Neural progenitor cell (in vitro differentiated cells): ENCODE data around the gene RUNX1. TPM values are rescaled to one million over a fixed set of nuclear protein-coding genes. Genes with fewer than 3 reads are reported as not detected.

Experiments
- DNase-seq: peaks from one replicate; pipeline ENCODE4 v3.0.0-alpha.2; 2016; ENCODE audit warnings: low spot score
- H2AFZ ChIP-seq: fragments of 200-600 bp; sonication (generic); replicated peaks from 2 replicates; pipeline ENCODE4 v1.6.1; 2016; ENCODE audit warnings: antibody characterized with exemption
- H3F3A ChIP-seq: fragments of 200-600 bp; sonication (generic); 2 replicates; pipeline ENCODE4 v1.6.1; 2016; ENCODE audit warnings: antibody characterized with exemption, low read depth
- H3K27ac ChIP-seq: fragments of 200-600 bp; sonication (generic); 2 replicates; pipeline ENCODE4 v1.5.1; 2016; ENCODE audit warnings: mild to moderate bottlenecking
- H3K27me3 ChIP-seq: fragments of 200-600 bp; sonication (generic); 2 replicates; pipeline ENCODE4 v1.6.1; 2016; ENCODE audit warnings: mild to moderate bottlenecking, moderate library complexity
- H3K36me3 ChIP-seq: fragments of 200-600 bp; sonication (generic); 2 replicates; pipeline ENCODE4 v1.5.1; 2016
- H3K4me1 ChIP-seq: fragments of 200-600 bp; sonication (generic); 2 replicates; pipeline ENCODE4 v1.6.1; 2016; ENCODE audit warnings: mixed run types
- H3K4me2 ChIP-seq: fragments of 200-600 bp; sonication (generic); 2 replicates; pipeline ENCODE4 v1.6.1; 2016
- H3K4me3 ChIP-seq: fragments of 200-600 bp; sonication (generic); 2 replicates; pipeline ENCODE4 v1.5.1; 2016
- H3K79me2 ChIP-seq: fragments of 200-600 bp; sonication (generic); 2 replicates; pipeline ENCODE4 v1.6.1; 2016; ENCODE audit warnings: low read depth
- H3K9ac ChIP-seq: fragments of 200-600 bp; sonication (generic); 2 replicates; pipeline ENCODE4 v1.6.1; 2016
- H3K9me3 ChIP-seq: fragments of 200-600 bp; sonication (generic); 2 replicates; pipeline ENCODE4 v1.5.1; 2016; ENCODE audit warnings: low read depth
- H4K20me1 ChIP-seq: fragments of 200-600 bp; sonication (generic); 2 replicates; pipeline ENCODE4 v1.6.1; 2016; ENCODE audit warnings: low read depth
- H3K27ac Mint-ChIP-seq: 3 replicates; pipeline ENCODE4 v1.8.0; 2021; ENCODE audit warnings: mixed read lengths
- H3K27me3 Mint-ChIP-seq: 2 replicates; pipeline ENCODE4 v1.8.0; 2022; ENCODE audit warnings: low read depth, mild to moderate bottlenecking, inconsistent platforms, moderate library complexity, mixed read lengths; ENCODE audit not compliant: insufficient read depth
- H3K36me3 Mint-ChIP-seq: 3 replicates; pipeline ENCODE4 v1.8.0; 2021; ENCODE audit warnings: mixed read lengths
- H3K4me1 Mint-ChIP-seq: 3 replicates; pipeline ENCODE4 v1.8.0; 2021; ENCODE audit warnings: mixed read lengths
- H3K4me3 Mint-ChIP-seq: 3 replicates; pipeline ENCODE4 v1.8.0; 2021; ENCODE audit warnings: mild to moderate bottlenecking, moderate library complexity, mixed read lengths
- H3K9me3 Mint-ChIP-seq: 3 replicates; pipeline ENCODE4 v1.8.0; 2020; ENCODE audit warnings: mixed read lengths
- CTCF ChIP-seq: fragments of 200-600 bp; sonication (generic); IDR thresholded peaks from 2 replicates; pipeline ENCODE4 v1.5.1; 2017; ENCODE audit warnings: antibody characterized with exemption, mild to moderate bottlenecking
- EZH2 ChIP-seq: fragments of 200-600 bp; sonication (generic); IDR thresholded peaks from 2 replicates; pipeline ENCODE4 v1.6.1; 2017; ENCODE audit warnings: antibody characterized with exemption, mild to moderate bottlenecking, moderate library complexity
- EZH2phosphoT487 ChIP-seq: fragments of 200-600 bp; sonication (generic); IDR thresholded peaks from 2 replicates; pipeline ENCODE4 v1.6.1; 2017; ENCODE audit warnings: antibody characterized with exemption
- total RNA-seq: library from RNA; depleted of rRNA; stranded (reverse); fragments of >200 nt; gene quantifications from 2 replicates; pipeline ENCODE4 v1.2.3, GENCODE V29; 2015; ENCODE audit warnings: low replicate concordance

The RUNX1 gene
- total RNA-seq, 1 donor from 2014 or later, result 0.09 TPM

DNA sequence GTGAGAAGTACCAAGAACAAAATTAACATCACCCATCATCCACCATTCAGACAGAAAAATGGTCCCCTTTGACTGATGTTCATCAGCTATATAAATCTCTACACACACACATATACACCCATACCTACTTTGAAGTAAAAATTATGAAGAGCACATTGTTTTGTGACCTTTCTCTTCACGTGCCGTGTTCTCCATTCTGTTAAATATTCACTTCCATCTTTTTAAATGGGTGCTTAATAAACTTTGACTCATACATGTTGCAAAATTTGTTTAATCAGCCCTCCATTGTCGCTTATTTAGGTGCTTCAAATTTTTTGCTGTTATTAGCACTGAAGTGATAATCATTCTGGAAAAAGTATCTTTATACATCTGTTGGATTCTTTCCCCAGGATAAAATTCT is 300.2 kb downstream of the RUNX1 start:
- Histone ChIP-seq H3K36me3 (no peaks in the 10 kb centered on the region), H3K27ac (no peak overlapping the region), H3F3A (no peaks in the 10 kb centered on the region), H3K79me2 (no peaks in the 10 kb centered on the region), H3K9me3 (no peaks in the 10 kb centered on the region), H4K20me1 (no peaks in the 10 kb centered on the region), H3K4me3 (no peak overlapping the region), H3K27me3 (no peaks in the 10 kb centered on the region), H3K4me2 (no peak overlapping the region), H3K9ac (no peak overlapping the region), H3K4me1 (no peaks in the 10 kb centered on the region), H2AFZ (no peak overlapping the region)
- Mint-ChIP-seq H3K4me3 (no peak overlapping the region), H3K27me3 (peaks cover 3% of the 10 kb centered on the region), H3K27ac (no peak overlapping the region), H3K9me3 (no peaks in the 10 kb centered on the region), H3K36me3 (no peaks in the 10 kb centered on the region), H3K4me1 (peaks cover 4% of the 10 kb centered on the region)
- TF ChIP-seq EZH2, result no peak
- no peak for TF ChIP-seq CTCF
- TF ChIP-seq EZH2phosphoT487, result no peak
- no peak for DNase-seq

GRCh38 chr21:34745557-34746255 is 303.4 kb downstream of the RUNX1 start:
- DNase-seq, result peak; percentile 89
- Mint-ChIP-seq H3K27ac (no peak overlapping the region), H3K4me3 (no peak overlapping the region), H3K9me3 (no peaks in the 10 kb centered on the region), H3K36me3 (no peaks in the 10 kb centered on the region), H3K4me1 (peaks cover 4% of the 10 kb centered on the region), H3K27me3 (peaks cover 6% of the 10 kb centered on the region)
- H3K9ac ChIP-seq, result no peak overlapping the region
- H3K27me3 ChIP-seq, result no peaks in the 10 kb centered on the region
- no peaks in the 10 kb centered on the region for H3K9me3 ChIP-seq
- TF ChIP-seq EZH2phosphoT487 (no peak), CTCF (peak; percentile 92)
- no peak overlapping the region for H3K4me2 ChIP-seq
- peak overlapping the region; percentile 12 for H2AFZ ChIP-seq
- no peak overlapping the region for H3K27ac ChIP-seq
- H3F3A ChIP-seq, result no peaks in the 10 kb centered on the region
- no peak overlapping the region for H3K4me3 ChIP-seq
- H3K36me3 ChIP-seq, result no peaks in the 10 kb centered on the region
- H3K4me1 ChIP-seq, result no peaks in the 10 kb centered on the region
- no peaks in the 10 kb centered on the region for H3K79me2 ChIP-seq
- no peaks in the 10 kb centered on the region for H4K20me1 ChIP-seq

DNA sequence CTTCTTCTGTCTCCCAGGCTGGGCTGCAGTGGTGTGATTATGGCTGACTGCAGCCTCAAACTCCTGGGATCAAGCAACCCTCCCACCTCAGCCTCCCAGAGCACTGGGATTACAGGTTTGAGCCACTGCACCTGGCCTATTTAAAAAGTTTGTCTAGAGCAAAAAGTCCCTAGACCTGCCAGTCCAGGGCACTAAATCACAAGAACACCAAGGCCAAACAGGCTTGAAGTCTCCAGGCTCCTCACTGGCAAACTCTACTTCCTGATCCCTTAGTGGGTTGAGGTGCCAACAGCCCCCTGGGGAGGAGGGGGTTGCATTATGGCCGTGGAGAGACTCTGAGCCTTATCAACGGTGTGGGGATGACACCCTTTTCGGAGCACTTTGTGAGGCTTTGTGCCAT is 304.3 kb downstream of the RUNX1 start:
- H3K27me3 ChIP-seq, result no peaks in the 10 kb centered on the region
- H3K4me1 ChIP-seq, result no peaks in the 10 kb centered on the region
- H3K9me3 Mint-ChIP-seq, result no peaks in the 10 kb centered on the region
- H3K4me2 ChIP-seq, result no peak overlapping the region
- H3K36me3 Mint-ChIP-seq, result no peaks in the 10 kb centered on the region
- no peak overlapping the region for H3K27ac Mint-ChIP-seq
- no peaks in the 10 kb centered on the region for H3F3A ChIP-seq
- no peak for DNase-seq
- no peaks in the 10 kb centered on the region for H3K36me3 ChIP-seq
- H3K27me3 Mint-ChIP-seq, result peaks cover 6% of the 10 kb centered on the region
- no peaks in the 10 kb centered on the region for H3K79me2 ChIP-seq
- no peaks in the 10 kb centered on the region for H4K20me1 ChIP-seq
- H3K9me3 ChIP-seq, result no peaks in the 10 kb centered on the region
- H3K4me3 ChIP-seq, result no peak overlapping the region
- H3K4me1 Mint-ChIP-seq, result peaks cover 4% of the 10 kb centered on the region
- H3K9ac ChIP-seq, result no peak overlapping the region
- no peak overlapping the region for H2AFZ ChIP-seq
- no peak overlapping the region for H3K4me3 Mint-ChIP-seq
- TF ChIP-seq EZH2phosphoT487 (no peak), EZH2 (no peak), CTCF (no peak)
- H3K27ac ChIP-seq, result no peak overlapping the region
